ENCODE data around the gene FARP2. TPM values are rescaled to one million over a fixed set of nuclear protein-coding genes. Genes with fewer than 3 reads are reported as not detected.

FARP2 gene
- total and polyA plus RNA-seq, 2 of the 13 experiments (the other 11 are each of a cell fraction or from before 2014, with no cell fraction given): 28.0 to 45.4 TPM

- TF ChIP-seq ZBTB3 (CRISPR knock-in tag; IDR thresholded peaks at IDR 0.05; ENCODE audit: borderline replicate concordance, low read depth) (no peak), MLX (CRISPR knock-in tag; IDR thresholded peaks at IDR 0.05) (0 out of 2 replicates have a peak, but pooled peaks have one; percentile 6), YY1 (IDR thresholded peaks at IDR 0.05; ENCODE audit: insufficient read depth, insufficient replicate concordance, low read depth, low read length) (peak; percentile 44), ZFY (CRISPR knock-in tag; IDR thresholded peaks at IDR 0.05) (peak; percentile 33), ZNF12 (CRISPR knock-in tag; IDR thresholded peaks at IDR 0.05) (peak; percentile 96), HOXA5 (CRISPR knock-in tag; IDR thresholded peaks at IDR 0.05) (no peak), GTF3A (CRISPR knock-in tag; conservative IDR thresholded peaks at IDR 0.05) (no peak), ZNF646 (CRISPR knock-in tag; IDR thresholded peaks at IDR 0.05) (0 out of 2 replicates have a peak, but pooled peaks have one; percentile 42)
- Histone ChIP-seq H3K27ac (ENCODE audit: extremely low read length, insufficient read depth, low read length) (peak overlapping the region; percentile 14), H3K4me1 (ENCODE audit: insufficient read depth, low read length) (peaks cover 52% of the 10 kb centered on the region), H3K9me3 (ENCODE audit: low read length) (no peaks in the 10 kb centered on the region), H3K27me3 (ENCODE audit: control insufficient read depth in 1 of 2, insufficient read depth in 2 of 2, low read length in 2 of 2) (no peaks in the 10 kb centered on the region; a peak in 1 of 5 replicates), H3K4me2 (ENCODE audit: low read depth, low read length) (peak overlapping the region; percentile 30), H4K20me1 (ENCODE audit: insufficient read depth, low read length) (no peaks in the 10 kb centered on the region), H3K9ac (ENCODE audit: insufficient read depth, low read depth, low read length) (no peak overlapping the region), H3K4me3 (replicated peaks in 1 of 3; ENCODE audit: insufficient read depth in 1 of 3, low read depth in 2 of 3, low read length in 3 of 3) (no peak overlapping the region), H3K79me2 (ENCODE audit: insufficient read depth, low read length) (no peaks in the 10 kb centered on the region), H2AFZ (ENCODE audit: low read length) (peak overlapping the region; percentile 57), H3K36me3 (replicated peaks in 1 of 2; ENCODE audit: control insufficient read depth in 1 of 2, insufficient read depth in 2 of 2, low read length in 2 of 2) (no peaks in the 10 kb centered on the region)
- ChIA-PET POLR2A (interaction anchor here (1.2 to 2.4 kb wide), 6 partner anchors 19 to 44 kb away, joined by 3 to 11 read pairs (median 5); partner anchors contain the start of gene BOK), CTCF (ENCODE audit: low intra/inter-chr PET ratio, low total read pairs) (no interaction called here)
- no peak for DNase-seq (ENCODE audit: low spot score)
- in situ Hi-C loops (cut with HindIII; ENCODE audit: extremely low pct_ligation_motif_present, low pct_unique_long_range_greater_than_20kb) (no loop called here), intact Hi-C loops (cut with micrococcal nuclease; ENCODE audit: unreplicated experiment) (no loop called here)
- ATAC-seq: peak; percentile 33
- no peak for FAIRE-seq
- BruUV-seq (replicated peaks): no TSS peak
- 43% methylated on average over 5 of the region's 5 CpGs for WGBS (ENCODE audit: low lambda C conversion rate)
These were observed 158.5 kb downstream of the FARP2 start for GRCh38 chr2:241514553-241514952.

Data from HepG2 (cell line).